Mesothelial cell of epicardium (in vitro differentiated cells): ENCODE results near the gene IFNA13. TPM values are rescaled to one million over a fixed set of nuclear protein-coding genes. Genes with fewer than 3 reads are reported as not detected.

Experiments used
- DNase-seq, 2 experiments: peaks; one replicate each; pipeline ENCODE4 v3.0.0; 2021; ENCODE audit warnings: low spot score in 2 of 2; ENCODE audit not compliant: unreplicated experiment in 2 of 2
- H3K27ac Mint-ChIP-seq: 2 replicates; pipeline ENCODE4 v1.8.0; 2021; ENCODE audit warnings: mixed read lengths
- H3K27me3 Mint-ChIP-seq: 2 replicates; pipeline ENCODE4 v1.8.0; 2021; ENCODE audit warnings: low read depth, mixed read lengths
- H3K36me3 Mint-ChIP-seq: 2 replicates; pipeline ENCODE4 v1.8.0; 2021; ENCODE audit warnings: mixed read lengths
- H3K4me1 Mint-ChIP-seq: 2 replicates; pipeline ENCODE4 v1.8.0; 2021; ENCODE audit warnings: mixed read lengths
- H3K4me3 Mint-ChIP-seq: 2 replicates; pipeline ENCODE4 v1.8.0; 2021; ENCODE audit warnings: mild to moderate bottlenecking, moderate library complexity, mixed read lengths
- H3K9me3 Mint-ChIP-seq: 2 replicates; pipeline ENCODE4 v1.8.0; 2021; ENCODE audit warnings: mixed read lengths
- total RNA-seq: library from RNA; stranded (reverse); gene quantifications from 3 replicates; pipeline ENCODE4 v1.2.1, GENCODE V29; 2021
- TF ChIP-seq, protein P1 (sequence below): fragments of 200-600 bp; sonication (generic); IDR thresholded peaks from one replicate; pipeline ENCODE4 v1.5.0; 2021; ENCODE audit warnings: antibody characterized with exemption; ENCODE audit not compliant: unreplicated experiment

IFNA13 gene
- total RNA-seq, 1 donor from 2014 or later = 1.0 TPM

DNA sequence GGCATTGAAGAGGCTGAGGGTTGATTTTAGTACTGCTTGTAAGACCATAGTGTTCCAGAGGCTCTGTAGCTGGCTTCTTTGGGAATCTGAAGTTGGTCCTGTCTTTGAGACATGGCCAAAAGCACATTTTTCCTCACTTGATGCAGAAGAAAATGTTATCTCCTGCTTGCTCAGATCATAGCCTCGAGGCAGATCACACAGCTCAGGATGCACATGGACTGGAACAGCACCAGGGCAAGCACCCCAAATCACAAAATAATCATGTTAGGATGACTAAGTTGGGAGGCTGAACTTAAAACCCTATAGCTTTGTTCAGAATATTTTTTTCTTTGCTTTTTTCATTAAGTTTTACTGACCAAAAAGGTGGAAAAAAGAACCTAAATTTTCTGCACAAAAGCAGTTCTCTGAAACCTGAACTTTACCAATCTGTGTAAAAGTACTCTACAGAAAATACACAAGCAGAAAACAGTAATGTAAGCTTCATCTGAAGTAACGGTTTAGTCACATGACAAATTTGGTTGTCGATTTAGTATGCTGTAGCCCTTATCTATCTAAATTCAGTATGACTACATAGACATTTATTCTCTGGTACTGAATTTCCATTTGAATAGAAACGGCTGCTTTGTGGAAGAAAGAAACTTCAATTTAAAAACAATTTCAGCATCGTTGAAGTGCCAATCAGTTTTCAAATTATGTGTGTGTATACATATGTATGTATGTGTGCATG is 36.0 kb downstream of the IFNA13 start:
- Mint-ChIP-seq H3K9me3 (no peaks in the 10 kb centered on the region), H3K36me3 (peaks cover 7% of the 10 kb centered on the region), H3K4me3 (peak overlapping the region; percentile 88), H3K27me3 (no peaks in the 10 kb centered on the region), H3K4me1 (peaks cover 57% of the 10 kb centered on the region), H3K27ac (peak overlapping the region; percentile 25)
- DNase-seq = no peak
- TF ChIP-seq, protein P1, sequence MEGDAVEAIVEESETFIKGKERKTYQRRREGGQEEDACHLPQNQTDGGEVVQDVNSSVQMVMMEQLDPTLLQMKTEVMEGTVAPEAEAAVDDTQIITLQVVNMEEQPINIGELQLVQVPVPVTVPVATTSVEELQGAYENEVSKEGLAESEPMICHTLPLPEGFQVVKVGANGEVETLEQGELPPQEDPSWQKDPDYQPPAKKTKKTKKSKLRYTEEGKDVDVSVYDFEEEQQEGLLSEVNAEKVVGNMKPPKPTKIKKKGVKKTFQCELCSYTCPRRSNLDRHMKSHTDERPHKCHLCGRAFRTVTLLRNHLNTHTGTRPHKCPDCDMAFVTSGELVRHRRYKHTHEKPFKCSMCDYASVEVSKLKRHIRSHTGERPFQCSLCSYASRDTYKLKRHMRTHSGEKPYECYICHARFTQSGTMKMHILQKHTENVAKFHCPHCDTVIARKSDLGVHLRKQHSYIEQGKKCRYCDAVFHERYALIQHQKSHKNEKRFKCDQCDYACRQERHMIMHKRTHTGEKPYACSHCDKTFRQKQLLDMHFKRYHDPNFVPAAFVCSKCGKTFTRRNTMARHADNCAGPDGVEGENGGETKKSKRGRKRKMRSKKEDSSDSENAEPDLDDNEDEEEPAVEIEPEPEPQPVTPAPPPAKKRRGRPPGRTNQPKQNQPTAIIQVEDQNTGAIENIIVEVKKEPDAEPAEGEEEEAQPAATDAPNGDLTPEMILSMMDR = no peak

DNA sequence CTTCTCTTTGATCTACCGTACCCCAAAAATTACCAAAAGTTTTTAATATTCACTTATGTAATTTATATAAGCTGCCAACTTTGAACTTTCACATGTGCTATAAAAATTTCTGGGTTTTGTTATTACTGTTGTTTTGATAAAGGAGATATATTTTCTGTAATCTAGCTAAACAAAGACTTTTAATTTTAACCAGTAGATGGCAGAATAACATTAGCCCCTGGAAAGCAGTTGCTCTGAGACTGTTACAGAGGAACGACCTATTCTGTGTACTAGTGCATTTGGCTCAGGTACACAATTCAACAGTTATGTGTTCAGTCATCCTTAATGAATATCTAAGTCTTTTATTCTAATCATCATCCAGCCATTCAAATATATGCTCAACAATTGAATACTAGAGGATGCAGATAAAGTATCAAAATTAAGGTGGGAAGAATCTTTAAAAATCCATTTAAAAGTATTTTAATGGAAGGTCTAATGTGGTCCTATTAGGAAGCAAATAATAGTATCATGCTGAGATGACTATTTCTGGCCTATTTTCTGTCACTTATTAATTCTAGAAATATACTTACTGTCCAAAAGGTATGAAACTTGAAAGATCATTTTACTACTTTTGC is 41.2 kb downstream of the IFNA13 start:
- Mint-ChIP-seq H3K36me3 (peaks cover 16% of the 10 kb centered on the region), H3K27ac (no peak overlapping the region), H3K4me3 (no peak overlapping the region), H3K9me3 (no peaks in the 10 kb centered on the region), H3K4me1 (peaks cover 31% of the 10 kb centered on the region), H3K27me3 (no peaks in the 10 kb centered on the region)
- TF ChIP-seq, protein P1 = peak; percentile 63
- no peak for DNase-seq

DNA sequence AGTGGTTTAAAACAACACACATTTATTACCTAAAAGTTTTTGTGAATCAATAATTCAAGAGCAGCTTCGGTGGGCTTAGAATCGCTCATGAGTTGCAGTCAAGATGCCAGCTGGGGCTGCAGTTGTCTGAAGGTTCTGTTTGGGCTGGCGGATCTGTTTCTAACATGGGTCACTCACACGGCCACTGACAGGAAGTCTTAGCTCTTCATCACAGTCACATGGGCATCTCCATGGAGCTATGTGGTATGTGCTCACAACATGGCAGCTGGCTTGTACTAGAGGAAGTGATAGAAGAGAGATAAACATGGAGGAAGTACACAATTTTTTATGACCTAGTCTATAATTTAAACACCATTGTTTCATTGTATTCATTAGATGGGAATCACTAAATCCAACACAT is 43.8 kb downstream of the IFNA13 start:
- Mint-ChIP-seq H3K27me3 (no peaks in the 10 kb centered on the region), H3K9me3 (no peaks in the 10 kb centered on the region), H3K27ac (no peak overlapping the region), H3K4me1 (peaks cover 19% of the 10 kb centered on the region), H3K4me3 (no peak overlapping the region), H3K36me3 (peaks cover 15% of the 10 kb centered on the region)
- TF ChIP-seq, protein P1 = no peak
- no peak for DNase-seq

DNA sequence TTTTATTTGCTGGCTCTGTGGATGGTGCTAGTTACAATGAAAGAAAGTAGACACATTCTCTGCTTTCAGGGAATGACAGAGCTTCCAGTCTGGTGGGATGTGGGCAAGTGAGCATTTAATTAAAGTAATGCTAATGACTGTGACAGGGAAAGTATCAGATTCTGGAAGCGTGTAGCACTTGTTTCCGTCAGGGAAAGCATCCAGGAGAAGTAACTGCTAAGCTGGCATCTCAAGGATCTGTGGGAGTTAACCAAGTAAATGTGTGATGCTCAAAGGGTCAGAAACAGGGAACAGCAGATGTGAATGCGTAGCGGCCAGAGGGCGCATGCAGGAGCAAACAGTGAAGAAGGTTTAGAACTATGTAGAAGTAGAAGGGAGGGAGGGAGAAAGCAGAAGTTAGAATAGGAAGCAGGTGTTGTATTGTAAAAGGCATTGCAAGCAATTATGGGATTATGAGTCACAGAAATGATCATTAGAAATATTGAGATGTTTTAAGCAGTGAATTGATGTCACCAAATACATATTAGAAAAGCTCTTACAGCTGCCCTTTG is 44.9 kb downstream of the IFNA13 start:
- DNase-seq = no peak
- peaks cover 19% of the 10 kb centered on the region for H3K4me1 Mint-ChIP-seq
- TF ChIP-seq, protein P1 = no peak
- H3K27ac Mint-ChIP-seq = peak overlapping the region; percentile 3
- no peak overlapping the region for H3K4me3 Mint-ChIP-seq
- H3K9me3 Mint-ChIP-seq = no peaks in the 10 kb centered on the region
- H3K36me3 Mint-ChIP-seq = peaks cover 15% of the 10 kb centered on the region
- H3K27me3 Mint-ChIP-seq = no peaks in the 10 kb centered on the region

DNA sequence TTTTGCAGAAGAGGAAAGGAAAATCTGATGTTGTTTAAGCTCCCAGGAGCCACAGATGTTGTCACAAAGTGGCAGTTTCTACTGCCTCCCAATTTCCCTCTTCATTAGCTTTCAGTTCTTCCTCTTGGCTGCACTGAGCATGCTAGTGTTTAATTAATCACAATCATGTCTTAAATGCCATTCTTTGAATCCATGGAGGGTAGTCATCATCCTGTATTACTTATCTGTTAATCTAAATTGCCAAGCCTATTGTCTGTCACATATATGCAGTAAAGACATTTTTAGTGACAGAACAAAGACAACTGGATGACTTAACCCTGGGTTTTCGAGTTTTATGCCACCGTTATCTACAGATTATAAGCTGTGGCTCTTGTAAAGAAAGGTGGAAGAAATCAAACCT is 47.4 kb downstream of the IFNA13 start:
- no peak overlapping the region for H3K4me3 Mint-ChIP-seq
- no peak overlapping the region for H3K27ac Mint-ChIP-seq
- peaks cover 15% of the 10 kb centered on the region for H3K36me3 Mint-ChIP-seq
- peaks cover 5% of the 10 kb centered on the region for H3K27me3 Mint-ChIP-seq
- H3K9me3 Mint-ChIP-seq = no peaks in the 10 kb centered on the region
- TF ChIP-seq, protein P1 = no peak
- no peak for DNase-seq
- H3K4me1 Mint-ChIP-seq = peaks cover 13% of the 10 kb centered on the region
